Mucosa of stomach (tissue), 1 donor: ENCODE data around the gene NPIPB4.
"Not testable (repeated sequence)": the region's sequence is repeated elsewhere in the genome, so short reads cannot be mapped to it uniquely, and the experiment has no call there.

ENCODE experiments used
- H3K27me3 ChIP-seq: one replicate; pipeline ENCODE4 v1.7.0; 2013; ENCODE audit warnings: mild to moderate bottlenecking, low read length; ENCODE audit not compliant: control insufficient read depth, insufficient read depth
- H3K36me3 ChIP-seq: one replicate; pipeline ENCODE4 v1.7.0; 2013; ENCODE audit warnings: low read length; ENCODE audit not compliant: control insufficient read depth, insufficient read depth
- H3K4me1 ChIP-seq: one replicate; pipeline ENCODE4 v1.7.0; 2013; ENCODE audit warnings: mild to moderate bottlenecking, low read length; ENCODE audit not compliant: control insufficient read depth, insufficient read depth
- H3K4me3 ChIP-seq: one replicate; pipeline ENCODE4 v1.7.0; 2013; ENCODE audit warnings: low read length
- H3K9ac ChIP-seq: one replicate; pipeline ENCODE4 v1.7.0; 2013; ENCODE audit warnings: mild to moderate bottlenecking, low read length, moderate library complexity
- H3K9me3 ChIP-seq: one replicate; pipeline ENCODE4 v1.7.0; 2013; ENCODE audit warnings: mild to moderate bottlenecking, low read length, moderate library complexity; ENCODE audit not compliant: control insufficient read depth
- donor health status: Pancreatic carcinoma.

NPIPB4 gene

DNA sequence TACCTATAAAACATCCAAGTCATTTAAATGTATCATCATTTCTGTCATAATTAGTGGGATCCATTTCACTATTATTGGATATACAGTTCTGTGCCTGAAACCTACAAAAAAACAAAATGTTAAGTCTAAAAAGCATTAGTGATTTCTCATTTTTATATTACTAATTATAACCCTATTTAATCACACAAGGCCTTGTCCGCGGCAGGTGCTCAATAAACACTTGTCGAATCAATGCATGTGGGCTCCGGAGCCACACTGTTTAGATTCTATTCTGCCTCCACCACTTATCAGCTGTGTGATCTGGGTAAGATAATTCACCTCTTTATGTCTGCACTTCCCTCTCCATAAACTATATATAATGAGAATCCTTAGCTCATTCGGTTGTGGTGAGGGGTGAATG lies at the start of gene NPIPB4:
NPIPB4 (minus strand) TSS at position 101 of the 400 bp plus-strand sequence. CDS start 378 bp downstream, outside the sequence.
- H3K9ac ChIP-seq, H3K36me3 ChIP-seq, H3K4me3 ChIP-seq, H3K9me3 ChIP-seq, H3K4me1 ChIP-seq, H3K27me3 ChIP-seq: not testable (repeated sequence)

GRCh38 chr16:21898998-21899397 lies 41.4 kb upstream of the NPIPB4 start:
- H3K4me3 ChIP-seq, H3K9ac ChIP-seq, H3K36me3 ChIP-seq, H3K27me3 ChIP-seq, H3K4me1 ChIP-seq, H3K9me3 ChIP-seq: not testable (repeated sequence)

DNA sequence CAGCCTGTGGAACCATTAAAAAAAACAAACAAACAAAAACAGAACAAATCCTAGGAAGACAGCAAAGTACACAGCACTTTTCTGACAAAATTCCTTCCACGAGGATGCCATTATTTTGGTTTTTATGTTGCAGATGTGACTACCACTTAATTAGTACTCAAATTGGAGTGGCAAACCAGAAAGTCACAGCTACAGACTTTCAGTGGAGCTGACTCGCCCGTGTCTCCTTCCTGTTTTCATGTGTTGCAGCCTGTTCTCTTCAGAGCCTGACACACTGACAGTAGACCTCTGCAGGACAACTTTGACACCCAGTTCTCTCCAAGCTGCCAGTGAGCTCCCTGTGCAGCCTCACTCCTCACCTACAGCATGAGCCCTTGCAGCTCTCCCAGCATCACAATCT lies 24.4 kb upstream of the NPIPB4 start:
- H3K4me3 ChIP-seq, H3K9me3 ChIP-seq, H3K9ac ChIP-seq, H3K27me3 ChIP-seq, H3K4me1 ChIP-seq, H3K36me3 ChIP-seq: not testable (repeated sequence)

GRCh38 chr16:21837186-21837585 lies 20.4 kb downstream of the NPIPB4 start:
- H3K9me3 ChIP-seq, H3K36me3 ChIP-seq, H3K27me3 ChIP-seq, H3K4me3 ChIP-seq, H3K9ac ChIP-seq, H3K4me1 ChIP-seq: not testable (repeated sequence)

- H3K9ac ChIP-seq, H3K9me3 ChIP-seq, H3K4me1 ChIP-seq, H3K4me3 ChIP-seq, H3K36me3 ChIP-seq, H3K27me3 ChIP-seq: not testable (repeated sequence)
Measured at GRCh38 chr16:21836334-21836733, 21.2 kb downstream of the NPIPB4 start.

- H3K36me3 ChIP-seq, H3K4me1 ChIP-seq, H3K9me3 ChIP-seq, H3K9ac ChIP-seq, H3K27me3 ChIP-seq, H3K4me3 ChIP-seq: not testable (repeated sequence)
Measured at GRCh38 chr16:21835747-21836146, 21.8 kb downstream of the NPIPB4 start.

- not testable (repeated sequence) for H3K4me1 ChIP-seq
Measured at GRCh38 chr16:21834211-21834610, 23.3 kb downstream of the NPIPB4 start.

DNA sequence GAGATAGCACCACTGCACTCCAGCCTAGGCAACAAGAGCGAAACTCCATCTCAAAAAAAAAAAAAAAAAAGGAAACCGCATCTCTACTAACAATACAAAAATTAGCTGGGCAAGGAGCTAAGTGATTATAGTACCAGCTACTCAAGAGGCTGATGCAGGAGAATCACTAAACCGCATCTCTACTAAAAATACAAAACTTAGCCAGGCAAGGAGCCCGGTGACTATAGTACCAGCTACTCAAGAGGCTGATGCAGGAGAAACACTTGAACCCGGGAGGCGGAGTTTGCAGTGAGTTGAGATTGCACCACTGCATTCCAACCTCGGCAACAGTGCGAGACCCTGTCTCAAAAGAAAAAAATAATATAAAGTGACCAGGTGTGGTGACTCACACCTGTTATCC lies 27.6 kb downstream of the NPIPB4 start:
- not testable (repeated sequence) for H3K36me3 ChIP-seq, H3K4me1 ChIP-seq, H3K4me3 ChIP-seq, H3K9ac ChIP-seq, H3K27me3 ChIP-seq, H3K9me3 ChIP-seq

More at GRCh38 chr16:21834211-21834610, 23.3 kb downstream of the NPIPB4 start:
- H3K4me3 ChIP-seq, H3K36me3 ChIP-seq, H3K9me3 ChIP-seq, H3K27me3 ChIP-seq, H3K9ac ChIP-seq: not testable (repeated sequence)

GRCh38 chr16:21826067-21826706 lies 31.4 kb downstream of the NPIPB4 start:
- not testable (repeated sequence) for H3K4me1 ChIP-seq, H3K36me3 ChIP-seq, H3K4me3 ChIP-seq, H3K9me3 ChIP-seq, H3K9ac ChIP-seq, H3K27me3 ChIP-seq

DNA sequence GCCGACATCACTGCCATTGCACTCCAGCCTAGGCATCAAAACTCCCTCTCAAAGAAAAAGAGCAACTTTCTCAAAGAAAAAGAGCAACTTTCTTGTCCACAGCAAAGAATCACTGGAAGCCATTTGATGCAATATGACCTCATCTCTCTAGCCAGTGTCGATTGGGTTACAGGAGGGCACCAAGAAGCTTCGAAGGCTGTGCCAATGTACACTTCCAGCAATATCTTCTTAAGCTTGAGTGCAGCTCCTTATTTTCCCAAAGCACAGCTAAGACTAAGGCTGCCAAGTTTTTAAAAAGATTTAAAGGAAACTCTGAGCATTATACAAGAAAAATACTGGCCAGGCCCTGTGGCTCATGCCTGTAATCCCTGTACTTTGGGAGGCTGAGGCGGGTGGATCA lies 32.0 kb downstream of the NPIPB4 start:
- not testable (repeated sequence) for H3K9me3 ChIP-seq, H3K9ac ChIP-seq, H3K36me3 ChIP-seq, H3K4me3 ChIP-seq, H3K4me1 ChIP-seq, H3K27me3 ChIP-seq

GRCh38 chr16:21823258-21823657 lies 34.3 kb downstream of the NPIPB4 start:
- H3K9me3 ChIP-seq, H3K27me3 ChIP-seq, H3K36me3 ChIP-seq, H3K9ac ChIP-seq, H3K4me3 ChIP-seq, H3K4me1 ChIP-seq: not testable (repeated sequence)

DNA sequence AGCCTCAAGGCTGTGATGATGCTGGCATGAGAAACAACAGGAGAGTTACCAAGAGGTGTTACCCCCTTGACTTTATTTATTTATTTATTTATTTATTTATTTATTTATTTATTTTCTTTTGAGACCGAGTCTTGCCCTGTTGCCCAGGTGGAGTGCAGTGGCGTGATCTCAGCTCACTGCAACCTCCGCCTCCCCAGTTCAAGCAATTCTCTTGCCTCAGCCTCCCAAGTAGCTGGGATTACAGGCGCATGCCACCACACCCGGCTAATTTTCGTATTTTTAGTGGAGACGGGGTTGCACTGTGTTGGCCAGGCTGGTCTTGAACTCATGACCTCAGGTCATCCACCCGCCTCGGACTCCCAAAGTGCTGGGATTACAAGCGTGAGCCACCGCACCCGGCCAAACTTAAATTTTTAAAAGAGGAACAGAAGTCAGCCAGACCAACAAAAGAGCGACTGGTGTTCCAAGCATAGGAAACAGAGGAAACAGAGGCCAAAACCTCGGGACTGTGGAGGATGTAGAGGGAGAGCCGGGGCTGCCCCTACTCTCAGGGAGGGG lies 36.6 kb downstream of the NPIPB4 start:
- H3K27me3 ChIP-seq, H3K36me3 ChIP-seq, H3K4me3 ChIP-seq, H3K9me3 ChIP-seq, H3K4me1 ChIP-seq: not testable (repeated sequence)
- peak overlapping the region; percentile 70 for H3K9ac ChIP-seq
